Stimulated activated CD8-positive, alpha-beta memory T cell treated with anti-CD3 and anti-CD28 coated beads, Interleukin-15, amount 100 ng/mL, for 1 hour (primary cell): ENCODE results near the gene UNG.
"Not testable (repeated sequence)": the region's sequence is repeated elsewhere in the genome, so short reads cannot be mapped to it uniquely, and the experiment has no call there.

Experiments used
- DNase-seq: peaks from one replicate; pipeline ENCODE4 v3.0.0-alpha.2; 2020; ENCODE audit warnings: low read depth

The UNG gene

GRCh38 chr12:109097435-109098182 lies at the start of gene UNG:
TSS of gene UNG (plus strand) at chr12:109097597. CDS start at chr12:109097680, 83 bp downstream.
- DNase-seq = peak; percentile 96

GRCh38 chr12:109048706-109049105 lies 48.7 kb upstream of the UNG start:
- not testable (repeated sequence) for DNase-seq

GRCh38 chr12:109049794-109050193 lies 47.6 kb upstream of the UNG start:
- not testable (repeated sequence) for DNase-seq

- DNase-seq = no peak
These were observed 45.3 kb upstream of the UNG start for GRCh38 chr12:109052097-109052413.

GRCh38 chr12:109052414-109053323 lies 44.7 kb upstream of the UNG start, which contains the start of gene USP30:
TSS of gene USP30 (plus strand) at chr12:109052576. CDS start at chr12:109052679, 103 bp downstream.
- DNase-seq = peak; percentile 78

GRCh38 chr12:109053382-109054123 lies 43.8 kb upstream of the UNG start:
- no peak for DNase-seq

- DNase-seq = not testable (repeated sequence)
These were observed 43.3 kb upstream of the UNG start for GRCh38 chr12:109054124-109054513.

- no peak for DNase-seq
These were observed 42.9 kb upstream of the UNG start for GRCh38 chr12:109054520-109054919.

GRCh38 chr12:109056891-109057290 lies 40.5 kb upstream of the UNG start:
- DNase-seq = no peak

GRCh38 chr12:109057376-109057775 lies 40.0 kb upstream of the UNG start:
- no peak for DNase-seq

GRCh38 chr12:109058773-109059172 lies 38.6 kb upstream of the UNG start:
- DNase-seq = no peak

GRCh38 chr12:109064143-109064542 lies 33.3 kb upstream of the UNG start:
- no peak for DNase-seq

- DNase-seq = no peak
These were observed 32.1 kb upstream of the UNG start for GRCh38 chr12:109065154-109065852.

GRCh38 chr12:109065853-109066193 lies 31.6 kb upstream of the UNG start:
- DNase-seq = no peak

GRCh38 chr12:109069307-109070271 lies 27.8 kb upstream of the UNG start:
- DNase-seq = no peak

- DNase-seq = no peak
These were observed 22.5 kb upstream of the UNG start for GRCh38 chr12:109074866-109075265.

GRCh38 chr12:109082751-109083150 lies 14.6 kb upstream of the UNG start:
- no peak for DNase-seq

- DNase-seq = no peak
These were observed 13.0 kb upstream of the UNG start for GRCh38 chr12:109084425-109084824.

- no peak for DNase-seq
These were observed 11.8 kb upstream of the UNG start for GRCh38 chr12:109085590-109085989.

GRCh38 chr12:109087250-109087649 lies 10.1 kb upstream of the UNG start:
- DNase-seq = no peak

GRCh38 chr12:109088818-109089217 lies 8.6 kb upstream of the UNG start:
- DNase-seq = no peak
